Measurements from ENCODE around the gene ZNF521.

ZNF521 gene

GRCh38 chr18:25075783-25076182, 276.2 kb downstream of the ZNF521 start:
- DNase-seq (ENCODE audit: low spot score) = no peak
- Histone ChIP-seq H3K14ac (ENCODE audit: low read length) (no peak overlapping the region), H3K9me3 (replicated peaks in 1 of 2; ENCODE audit: control insufficient read depth in 2 of 2, insufficient read depth in 1 of 2, low read depth in 1 of 2, low read length in 2 of 2) (no peaks in the 10 kb centered on the region), H4K91ac (ENCODE audit: low read depth, low read length, poor library complexity) (no peak overlapping the region), H3K27ac (replicated peaks; ENCODE audit: low read length) (no peak overlapping the region), H3K4me2 (ENCODE audit: insufficient read depth, low read length, poor library complexity, severe bottlenecking) (no peak overlapping the region), H2BK15ac (ENCODE audit: low read length) (no peak overlapping the region), H3K79me1 (ENCODE audit: low read depth, low read length) (peaks cover 5% of the 10 kb centered on the region), H4K8ac (ENCODE audit: low read depth, low read length) (no peak overlapping the region), H2BK120ac (ENCODE audit: low read depth, low read length) (no peak overlapping the region), H3K23ac (ENCODE audit: low read depth, low read length, poor library complexity) (no peak overlapping the region), H3K4me1 (ENCODE audit: control insufficient read depth in 2 of 2, insufficient read depth in 1 of 2, low read depth in 1 of 2, low read length in 2 of 2) (peaks cover 36 to 55% of the 10 kb centered on the region in 2 donors), H3K36me3 (replicated peaks in 1 of 2; ENCODE audit: control insufficient read depth in 2 of 2, insufficient read depth in 2 of 2, low read length in 2 of 2) (peaks cover 0 to 34% of the 10 kb centered on the region in 2 donors), H3K9ac (ENCODE audit: low read depth, low read length, poor library complexity) (no peak overlapping the region), H2BK5ac (ENCODE audit: low read length) (no peak overlapping the region), H3K4ac (ENCODE audit: low read length) (no peak overlapping the region), H2AFZ (ENCODE audit: low read length) (no peak overlapping the region), H3K18ac (ENCODE audit: low read length) (no peak overlapping the region), H3K4me3 (ENCODE audit: low read length in 2 of 2) (no peak overlapping the region), H2AK5ac (ENCODE audit: low read depth, low read length) (no peak overlapping the region), H2BK12ac (ENCODE audit: low read length) (no peak overlapping the region), H3K27me3 (ENCODE audit: control insufficient read depth in 3 of 3, insufficient read depth in 3 of 3, low read depth in 1 of 3, low read length in 3 of 3) (no peaks in the 10 kb centered on the region)
- WGBS, 2 donors (ENCODE audit: extremely low coverage in 2 of 2, insufficient read length in 2 of 2, insufficient replicate concordance in 1 of 2) = no CpG with 5 or more reads among the region's 3 CpGs

GRCh38 chr18:25075331-25075730, 276.6 kb downstream of the ZNF521 start:
- H3K18ac ChIP-seq (ENCODE audit: low read length) = no peak overlapping the region
- peaks cover 35 to 55% of the 10 kb centered on the region in 2 donors for H3K4me1 ChIP-seq (ENCODE audit: control insufficient read depth in 2 of 2, insufficient read depth in 1 of 2, low read depth in 1 of 2, low read length in 2 of 2)
- H3K4ac ChIP-seq (ENCODE audit: low read length) = no peak overlapping the region
- H3K79me1 ChIP-seq (ENCODE audit: low read depth, low read length) = peaks cover 5% of the 10 kb centered on the region
- H3K27ac ChIP-seq (replicated peaks; ENCODE audit: low read length) = no peak overlapping the region
- H3K27me3 ChIP-seq (ENCODE audit: control insufficient read depth in 3 of 3, insufficient read depth in 3 of 3, low read depth in 1 of 3, low read length in 3 of 3) = no peaks in the 10 kb centered on the region
- no peak overlapping the region for H4K91ac ChIP-seq (ENCODE audit: low read depth, low read length, poor library complexity)
- no CpG with 5 or more reads among the region's 5 CpGs for WGBS, 2 donors (ENCODE audit: extremely low coverage in 2 of 2, insufficient read length in 2 of 2, insufficient replicate concordance in 1 of 2)
- no peaks in the 10 kb centered on the region for H3K9me3 ChIP-seq (replicated peaks in 1 of 2; ENCODE audit: control insufficient read depth in 2 of 2, insufficient read depth in 1 of 2, low read depth in 1 of 2, low read length in 2 of 2)
- no peak overlapping the region for H4K8ac ChIP-seq (ENCODE audit: low read depth, low read length)
- no peak overlapping the region for H2BK5ac ChIP-seq (ENCODE audit: low read length)
- no peak overlapping the region for H3K14ac ChIP-seq (ENCODE audit: low read length)
- no peak overlapping the region for H2BK15ac ChIP-seq (ENCODE audit: low read length)
- H3K4me2 ChIP-seq (ENCODE audit: insufficient read depth, low read length, poor library complexity, severe bottlenecking) = no peak overlapping the region
- no peak overlapping the region for H2BK12ac ChIP-seq (ENCODE audit: low read length)
- DNase-seq (ENCODE audit: low spot score) = no peak
- H3K4me3 ChIP-seq (ENCODE audit: low read length in 2 of 2) = no peak overlapping the region
- H3K36me3 ChIP-seq (replicated peaks in 1 of 2; ENCODE audit: control insufficient read depth in 2 of 2, insufficient read depth in 2 of 2, low read length in 2 of 2) = peaks cover 0 to 33% of the 10 kb centered on the region in 2 donors
- no peak overlapping the region for H2BK120ac ChIP-seq (ENCODE audit: low read depth, low read length)
- H2AFZ ChIP-seq (ENCODE audit: low read length) = no peak overlapping the region
- no peak overlapping the region for H2AK5ac ChIP-seq (ENCODE audit: low read depth, low read length)
- no peak overlapping the region for H3K9ac ChIP-seq (ENCODE audit: low read depth, low read length, poor library complexity)
- H3K23ac ChIP-seq (ENCODE audit: low read depth, low read length, poor library complexity) = no peak overlapping the region

DNA sequence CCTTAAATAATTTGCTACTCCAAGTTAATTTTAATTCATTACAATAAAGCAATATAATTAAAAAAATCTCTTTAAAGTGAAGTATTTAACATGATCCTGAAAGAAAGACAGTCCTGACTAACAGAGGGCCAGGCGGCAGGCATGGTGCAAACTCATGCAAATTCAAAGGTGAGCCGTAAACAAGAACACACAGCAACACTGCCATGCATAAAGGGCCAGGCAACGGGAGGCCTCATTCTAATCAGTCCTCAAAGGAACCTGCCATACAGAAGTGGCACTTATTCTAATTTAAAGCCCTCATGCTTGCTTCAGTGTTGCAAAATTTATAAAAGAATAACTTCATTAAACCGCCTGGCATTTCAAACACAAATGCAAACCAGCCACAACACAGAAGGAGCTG, 277.0 kb downstream of the ZNF521 start:
- H3K27ac ChIP-seq (replicated peaks; ENCODE audit: low read length) = no peak overlapping the region

DNA sequence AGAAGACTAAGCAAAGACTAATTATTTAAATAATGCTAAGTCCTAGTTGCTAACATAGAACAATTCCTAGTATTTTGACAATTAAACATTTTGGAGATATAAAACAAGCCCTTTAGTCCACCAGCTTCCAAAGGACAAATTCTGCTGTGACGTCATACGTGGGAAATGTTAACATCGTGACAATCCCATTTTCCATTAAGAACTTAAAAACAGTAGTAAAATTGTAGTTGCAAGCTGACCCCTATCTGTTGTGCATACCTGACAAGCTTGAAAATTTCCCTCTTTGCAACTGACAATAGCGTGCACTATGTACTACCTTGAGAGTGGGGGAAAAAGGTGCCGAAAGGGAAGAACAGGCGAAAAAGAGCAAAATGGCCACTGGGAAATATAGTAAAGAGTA, 279.8 kb downstream of the ZNF521 start:
- H3K23ac ChIP-seq (ENCODE audit: low read depth, low read length, poor library complexity) = no peak overlapping the region
- H3K79me1 ChIP-seq (ENCODE audit: low read depth, low read length) = peaks cover 3% of the 10 kb centered on the region
- H3K9ac ChIP-seq (ENCODE audit: low read depth, low read length, poor library complexity) = no peak overlapping the region
- no peak overlapping the region for H2AK5ac ChIP-seq (ENCODE audit: low read depth, low read length)
- no peak overlapping the region for H3K27ac ChIP-seq (replicated peaks; ENCODE audit: low read length)
- H2BK120ac ChIP-seq (ENCODE audit: low read depth, low read length) = no peak overlapping the region
- H3K4ac ChIP-seq (ENCODE audit: low read length) = no peak overlapping the region
- whole genome bisulfite sequencing, 2 donors (ENCODE audit: extremely low coverage in 2 of 2, insufficient read length in 2 of 2, insufficient replicate concordance in 1 of 2) = no CpG with 5 or more reads among the region's 6 CpGs
- H4K91ac ChIP-seq (ENCODE audit: low read depth, low read length, poor library complexity) = no peak overlapping the region
- no peak overlapping the region for H3K18ac ChIP-seq (ENCODE audit: low read length)
- peaks cover 0 to 18% of the 10 kb centered on the region in 2 donors for H3K36me3 ChIP-seq (replicated peaks in 1 of 2; ENCODE audit: control insufficient read depth in 2 of 2, insufficient read depth in 2 of 2, low read length in 2 of 2)
- no peak overlapping the region for H3K4me2 ChIP-seq (ENCODE audit: insufficient read depth, low read length, poor library complexity, severe bottlenecking)
- no peak overlapping the region for H2AFZ ChIP-seq (ENCODE audit: low read length)
- no peak for DNase-seq (ENCODE audit: low spot score)
- H2BK15ac ChIP-seq (ENCODE audit: low read length) = no peak overlapping the region
- no peak overlapping the region for H4K8ac ChIP-seq (ENCODE audit: low read depth, low read length)
- H3K4me3 ChIP-seq (ENCODE audit: low read length in 2 of 2) = no peak overlapping the region
- H2BK12ac ChIP-seq (ENCODE audit: low read length) = no peak overlapping the region
- no peak overlapping the region for H3K14ac ChIP-seq (ENCODE audit: low read length)
- peaks cover 21 to 43% of the 10 kb centered on the region in 2 donors for H3K4me1 ChIP-seq (ENCODE audit: control insufficient read depth in 2 of 2, insufficient read depth in 1 of 2, low read depth in 1 of 2, low read length in 2 of 2)
- H2BK5ac ChIP-seq (ENCODE audit: low read length) = no peak overlapping the region
- H3K27me3 ChIP-seq (ENCODE audit: control insufficient read depth in 3 of 3, insufficient read depth in 3 of 3, low read depth in 1 of 3, low read length in 3 of 3) = no peaks in the 10 kb centered on the region
- no peaks in the 10 kb centered on the region for H3K9me3 ChIP-seq (replicated peaks in 1 of 2; ENCODE audit: control insufficient read depth in 2 of 2, insufficient read depth in 1 of 2, low read depth in 1 of 2, low read length in 2 of 2)

More for the DNA sequence above, 277.0 kb downstream of the ZNF521 start:
- Histone ChIP-seq H3K14ac (ENCODE audit: low read length) (no peak overlapping the region), H2BK5ac (ENCODE audit: low read length) (no peak overlapping the region), H2AFZ (ENCODE audit: low read length) (no peak overlapping the region), H3K9me3 (replicated peaks in 1 of 2; ENCODE audit: control insufficient read depth in 2 of 2, insufficient read depth in 1 of 2, low read depth in 1 of 2, low read length in 2 of 2) (no peaks in the 10 kb centered on the region), H4K91ac (ENCODE audit: low read depth, low read length, poor library complexity) (no peak overlapping the region), H3K79me1 (ENCODE audit: low read depth, low read length) (peaks cover 5% of the 10 kb centered on the region), H2BK120ac (ENCODE audit: low read depth, low read length) (no peak overlapping the region), H3K27me3 (ENCODE audit: control insufficient read depth in 3 of 3, insufficient read depth in 3 of 3, low read depth in 1 of 3, low read length in 3 of 3) (no peaks in the 10 kb centered on the region), H2BK15ac (ENCODE audit: low read length) (no peak overlapping the region), H3K4me2 (ENCODE audit: insufficient read depth, low read length, poor library complexity, severe bottlenecking) (no peak overlapping the region), H4K8ac (ENCODE audit: low read depth, low read length) (no peak overlapping the region), H3K4ac (ENCODE audit: low read length) (no peak overlapping the region), H3K23ac (ENCODE audit: low read depth, low read length, poor library complexity) (no peak overlapping the region), H3K36me3 (replicated peaks in 1 of 2; ENCODE audit: control insufficient read depth in 2 of 2, insufficient read depth in 2 of 2, low read length in 2 of 2) (peaks cover 0 to 33% of the 10 kb centered on the region in 2 donors), H3K4me3 (ENCODE audit: low read length in 2 of 2) (no peak overlapping the region), H3K9ac (ENCODE audit: low read depth, low read length, poor library complexity) (no peak overlapping the region), H2BK12ac (ENCODE audit: low read length) (no peak overlapping the region), H3K4me1 (ENCODE audit: control insufficient read depth in 2 of 2, insufficient read depth in 1 of 2, low read depth in 1 of 2, low read length in 2 of 2) (peaks cover 34 to 55% of the 10 kb centered on the region in 2 donors), H2AK5ac (ENCODE audit: low read depth, low read length) (no peak overlapping the region), H3K18ac (ENCODE audit: low read length) (no peak overlapping the region)
- DNase-seq (ENCODE audit: low spot score) = no peak
- no CpG with 5 or more reads among the region's 4 CpGs for WGBS, 2 donors (ENCODE audit: extremely low coverage in 2 of 2, insufficient read length in 2 of 2, insufficient replicate concordance in 1 of 2)
